ENCODE measurements around the gene NR2F6. TPM values are rescaled to one million over a fixed set of nuclear protein-coding genes. Genes with fewer than 3 reads are reported as not detected.

Gene NR2F6
- total RNA-seq, 1 experiment from 2014 or later, result 29.8 TPM

Other genes starting within 250 kb of the NR2F6 start
- gene CPAMD8, start 219.1 kb downstream of the NR2F6 start, total RNA-seq (2014; rRNA removed; shearing (Covaris generic)), result 2.5 and 2.6 TPM in 2 replicates
- 13.8 and 15.9 TPM in 2 replicates for gene HAUS8, start 170.5 kb downstream of the NR2F6 start, total RNA-seq (2014; rRNA removed; shearing (Covaris generic))
- gene MYO9B, start 170.1 kb downstream of the NR2F6 start, total RNA-seq (2014; rRNA removed; shearing (Covaris generic)), result 31.6 and 36.9 TPM in 2 replicates
- gene USE1, start 30.6 kb downstream of the NR2F6 start, total RNA-seq (2014; rRNA removed; shearing (Covaris generic)), result 38.6 and 40.6 TPM in 2 replicates
- 5.1 and 8.1 TPM in 2 replicates for gene OCEL1, start 19.7 kb downstream of the NR2F6 start, total RNA-seq (2014; rRNA removed; shearing (Covaris generic))
- not detected in 2 replicates for gene USHBP1, start 18.8 kb upstream of the NR2F6 start, total RNA-seq (2014; rRNA removed; shearing (Covaris generic))
- 132 and 133 TPM in 2 replicates for gene BABAM1, start 21.5 kb upstream of the NR2F6 start, total RNA-seq (2014; rRNA removed; shearing (Covaris generic))
- gene ANKLE1, start 36.0 kb upstream of the NR2F6 start, total RNA-seq (2014; rRNA removed; shearing (Covaris generic)), result 1.2 and 1.3 TPM in 2 replicates
- gene ABHD8, start 57.5 kb upstream of the NR2F6 start, total RNA-seq (2014; rRNA removed; shearing (Covaris generic)), result 16.5 and 17.9 TPM in 2 replicates
- 77.3 and 79.5 TPM in 2 replicates for gene MRPL34, start 60.0 kb upstream of the NR2F6 start, total RNA-seq (2014; rRNA removed; shearing (Covaris generic))
- 20.2 and 25.9 TPM in 2 replicates for gene DDA1, start 63.6 kb upstream of the NR2F6 start, total RNA-seq (2014; rRNA removed; shearing (Covaris generic))
- gene ANO8, start 88.9 kb upstream of the NR2F6 start, total RNA-seq (2014; rRNA removed; shearing (Covaris generic)), result 2.9 and 3.7 TPM in 2 replicates
- gene GTPBP3, start 91.6 kb upstream of the NR2F6 start, total RNA-seq (2014; rRNA removed; shearing (Covaris generic)), result 15.4 and 17.7 TPM in 2 replicates
- not detected in 2 replicates for gene PLVAP, start 131.4 kb upstream of the NR2F6 start, total RNA-seq (2014; rRNA removed; shearing (Covaris generic))
- not detected in 2 replicates for gene CCDC194, start 148.3 kb upstream of the NR2F6 start, total RNA-seq (2014; rRNA removed; shearing (Covaris generic))
- gene BST2, start 159.7 kb upstream of the NR2F6 start, total RNA-seq (2014; rRNA removed; shearing (Covaris generic)), result 46.1 and 65.6 TPM in 2 replicates
- gene MVB12A, start 174.1 kb upstream of the NR2F6 start, total RNA-seq (2014; rRNA removed; shearing (Covaris generic)), result 123 and 164 TPM in 2 replicates
- not detected in 2 replicates for gene TMEM221, start 202.7 kb upstream of the NR2F6 start, total RNA-seq (2014; rRNA removed; shearing (Covaris generic))
- not detected in 2 replicates for gene NXNL1, start 215.0 kb upstream of the NR2F6 start, total RNA-seq (2014; rRNA removed; shearing (Covaris generic))
- gene SLC27A1, start 224.6 kb upstream of the NR2F6 start, total RNA-seq (2014; rRNA removed; shearing (Covaris generic)), result 7.9 and 8.7 TPM in 2 replicates